AG04449 (cell line): ENCODE results near the gene ZPBP.

Experiments used
- CTCF ChIA-PET: fragments of 350-600 bp; formaldehyde crosslinking; extraction: SDS; loops from one replicate; lab custom pipeline; 2021; ENCODE audit warnings: antibody characterized with exemption; lab: Yijun Ruan, JAX
- POLR2A ChIA-PET: fragments of 400-600, 350-600 bp; formaldehyde crosslinking; extraction: SDS; loops from one replicate; lab custom pipeline; 2020; ENCODE audit warnings: antibody characterized with exemption, inconsistent platforms; lab: Yijun Ruan, JAX
- DNase-seq: peaks from one replicate; pipeline ENCODE4 v3.0.0-alpha.2; 2010; ENCODE audit warnings: low read depth, low spot score
- H3K4me3 ChIP-seq: 2 replicates; pipeline ENCODE4 v1.5.1; 2011; ENCODE audit warnings: low read depth, mild to moderate bottlenecking, control low read depth, low read length
- CTCF ChIP-seq: IDR thresholded peaks from one replicate; pipeline ENCODE4 v1.5.1; 2011; ENCODE audit warnings: mild to moderate bottlenecking, moderate library complexity, low read length, control low read depth, inconsistent platforms; ENCODE audit not compliant: insufficient read depth; ENCODE audit errors: missing control alignments

ZPBP gene

GRCh38 chr7:49893131-49893530, 199.9 kb downstream of the ZPBP start:
- ChIA-PET CTCF (no interaction called here), POLR2A (no interaction called here)
- no peak overlapping the region for H3K4me3 ChIP-seq
- DNase-seq: no peak
- TF ChIP-seq CTCF: no peak

- DNase-seq: no peak
- CTCF ChIA-PET: no interaction called here
These were observed 200.6 kb downstream of the ZPBP start for GRCh38 chr7:49892481-49892880.

More at GRCh38 chr7:49892481-49892880, 200.6 kb downstream of the ZPBP start:
- no peak overlapping the region for H3K4me3 ChIP-seq
- no peak for TF ChIP-seq CTCF
- POLR2A ChIA-PET: no interaction called here
